ENCODE data around the gene NKD2. TPM values are rescaled to one million over a fixed set of nuclear protein-coding genes. Genes with fewer than 3 reads are reported as not detected.
A peak's percentile ranks its signal among the peaks of the same experiment; 100 is the strongest.

Gene NKD2
- total and polyA plus RNA-seq, 7 donors = 0.08 to 0.96 (median 0.63) TPM; not detected in 1

- ATAC-seq (no peak), DNase-seq (peak; percentile 11 to 56)
- intact Hi-C loops (cut with DNase I) = no loop called here
- Histone ChIP-seq H3K4me1 (no peaks in the 10 kb centered on the region), H3K9me3 (no peaks in the 10 kb centered on the region), H3K27ac (no peak overlapping the region), H3K36me3 (ENCODE audit: insufficient read depth in 1 of 2, low read depth in 1 of 2) (peaks cover 0 to 14% of the 10 kb centered on the region in 2 donors), H3K4me3 (no peak overlapping the region), H3K27me3 (ENCODE audit: insufficient read depth in 3 of 3, low read length in 2 of 3) (peaks cover 0 to 16% (median 0%) of the 10 kb centered on the region in 3 donors)
- 93 to 95% (median 94%) methylated on average over 39 of the region's 39 CpGs for WGBS, 3 donors
- TF ChIP-seq CTCF (IDR thresholded peaks at IDR 0.05) = no peak
Measured at GRCh38 chr5:1055896-1056610, 47.5 kb downstream of the NKD2 start.

DNA sequence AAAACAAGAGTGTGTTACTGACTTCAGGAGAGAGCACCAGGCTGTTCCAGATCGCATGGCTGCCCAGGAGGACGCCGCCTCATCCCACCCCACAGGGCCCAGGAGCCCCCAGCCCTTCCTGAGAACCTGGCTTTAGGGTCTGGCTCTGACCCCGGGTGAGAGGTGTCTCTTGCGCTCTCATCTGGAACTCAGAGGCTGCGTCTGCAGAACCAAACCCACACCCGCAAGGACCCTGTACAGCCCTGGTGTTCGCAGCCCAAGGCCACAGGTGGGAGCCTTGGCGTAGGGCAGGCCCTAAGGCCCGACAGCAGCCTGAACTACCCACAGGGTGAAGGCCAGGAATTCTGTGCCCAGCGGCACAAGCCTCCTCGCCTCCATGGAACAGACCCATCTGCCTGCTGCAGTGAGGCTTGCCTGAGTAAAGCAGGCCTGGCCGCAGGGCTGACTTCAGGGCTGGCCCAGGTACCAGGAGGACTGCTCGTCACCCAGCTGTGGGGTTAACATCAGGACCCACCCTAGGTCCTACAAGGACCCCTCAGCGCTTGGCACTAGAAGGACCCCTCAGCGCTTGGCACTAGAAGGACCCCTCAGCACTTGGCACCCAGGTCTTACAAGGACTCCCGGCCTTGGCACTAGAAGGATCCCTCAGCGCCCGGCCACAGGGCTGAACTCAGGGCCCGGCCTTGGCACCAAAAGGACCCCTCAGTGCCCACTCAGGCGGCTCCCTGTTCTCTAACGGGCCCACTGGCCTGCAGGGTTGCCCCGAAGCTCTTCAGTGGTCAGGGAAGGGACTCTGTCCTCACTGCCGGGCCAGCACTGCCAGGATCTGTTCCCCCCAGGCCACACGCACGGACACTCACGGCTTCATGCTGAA, 48.2 kb downstream of the NKD2 start:
- DNase-seq = peak; percentile 4 to 36
- Histone ChIP-seq H3K9me3 (no peaks in the 10 kb centered on the region), H3K4me1 (no peaks in the 10 kb centered on the region), H3K27me3 (ENCODE audit: insufficient read depth in 3 of 3, low read length in 2 of 3) (peaks cover 0 to 8% (median 0%) of the 10 kb centered on the region in 3 donors), H3K36me3 (ENCODE audit: insufficient read depth in 1 of 2, low read depth in 1 of 2) (peaks cover 0 to 14% of the 10 kb centered on the region in 2 donors), H3K27ac (no peak overlapping the region), H3K4me3 (no peak overlapping the region)
- no peak for ATAC-seq
- no peak for TF ChIP-seq CTCF (IDR thresholded peaks at IDR 0.05)
- WGBS, 3 donors = 94 to 95% (median 95%) methylated on average over 26 to 27 of the region's 27 CpGs
- intact Hi-C loops (cut with DNase I) = no loop called here

DNA sequence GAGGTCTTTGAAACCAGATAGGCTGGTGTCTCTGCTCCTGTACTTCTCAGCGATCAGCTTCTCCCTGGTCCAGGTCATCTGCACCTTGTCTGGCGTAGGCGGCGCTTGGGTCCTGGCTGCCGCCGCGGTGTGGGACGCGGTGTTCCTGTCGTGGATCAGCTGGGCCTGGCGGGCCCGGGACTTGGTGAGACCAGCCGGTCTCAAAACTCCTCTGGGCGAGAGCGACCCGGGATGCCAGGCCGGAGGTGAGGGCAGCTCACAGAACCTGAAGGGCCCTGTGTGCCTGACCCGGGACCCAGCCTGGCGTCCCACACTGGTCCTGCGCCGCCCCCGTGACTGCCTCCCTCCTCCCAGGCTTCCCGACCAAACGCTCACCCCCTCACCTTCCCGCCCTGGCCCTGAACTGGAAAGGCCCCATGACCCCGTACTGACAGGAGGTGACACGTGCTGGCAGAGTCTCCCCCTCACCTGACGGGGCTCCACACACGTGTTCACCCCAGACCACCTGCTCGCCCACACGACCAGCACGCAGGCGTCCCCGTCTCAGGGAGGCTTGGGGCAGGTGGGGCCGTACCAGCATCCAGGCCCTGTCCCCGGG, 49.0 kb downstream of the NKD2 start:
- ATAC-seq (no peak), DNase-seq (peak; percentile 10 to 49)
- TF ChIP-seq CTCF (IDR thresholded peaks at IDR 0.05) = no peak
- H3K9me3 ChIP-seq = no peaks in the 10 kb centered on the region
- WGBS, 3 donors = 86 to 94% (median 86%) methylated on average over 35 to 36 of the region's 36 CpGs
- intact Hi-C loops (cut with DNase I) = no loop called here
- peaks cover 0 to 14% of the 10 kb centered on the region in 2 donors for H3K36me3 ChIP-seq (ENCODE audit: insufficient read depth in 1 of 2, low read depth in 1 of 2)
- H3K4me3 ChIP-seq = no peak overlapping the region
- H3K4me1 ChIP-seq = no peaks in the 10 kb centered on the region
- H3K27ac ChIP-seq = no peak overlapping the region
- H3K27me3 ChIP-seq (ENCODE audit: insufficient read depth in 3 of 3, low read length in 2 of 3) = peaks cover 0 to 6% (median 0%) of the 10 kb centered on the region in 3 donors

GRCh38 chr5:1058083-1058945, 49.7 kb downstream of the NKD2 start:
- peaks cover 0 to 14% of the 10 kb centered on the region in 2 donors for H3K36me3 ChIP-seq (ENCODE audit: insufficient read depth in 1 of 2, low read depth in 1 of 2)
- no peak overlapping the region for H3K4me3 ChIP-seq
- no peak for TF ChIP-seq CTCF (IDR thresholded peaks at IDR 0.05)
- no peaks in the 10 kb centered on the region for H3K27me3 ChIP-seq (ENCODE audit: insufficient read depth in 3 of 3, low read length in 2 of 3)
- WGBS, 3 donors = 92 to 95% (median 93%) methylated on average over 36 of the region's 36 CpGs
- intact Hi-C loops (cut with DNase I) = no loop called here
- no peaks in the 10 kb centered on the region for H3K4me1 ChIP-seq
- ATAC-seq = no peak
- no peak overlapping the region for H3K27ac ChIP-seq
- peak; percentile 6 to 50 for DNase-seq
- H3K9me3 ChIP-seq = no peaks in the 10 kb centered on the region
